T-helper 1 cell treated with Interleukin-12 subunit alpha and Interleukin-12 subunit beta and Interleukin-4 antibody, amounts not matched to agents 30 μg/mL and 1 μg/mL, for 36 hours (primary cell): ENCODE results near the gene EML1.
A peak's percentile ranks its signal among the peaks of the same experiment; 100 is the strongest.
"Not testable (repeated sequence)": the region's sequence is repeated elsewhere in the genome, so short reads cannot be mapped to it uniquely, and the experiment has no call there.

Experiments
- H3K27ac Mint-ChIP-seq: one replicate; pipeline ENCODE4 v1.8.0; 2021; ENCODE audit warnings: mild to moderate bottlenecking, mixed read lengths
- H3K27me3 Mint-ChIP-seq: one replicate; pipeline ENCODE4 v1.8.0; 2021; ENCODE audit warnings: low read depth, mixed read lengths
- H3K36me3 Mint-ChIP-seq: one replicate; pipeline ENCODE4 v1.8.0; 2021; ENCODE audit warnings: low read depth, mixed read lengths
- H3K4me1 Mint-ChIP-seq: one replicate; pipeline ENCODE4 v1.8.0; 2021; ENCODE audit warnings: low read depth, mixed read lengths
- H3K4me3 Mint-ChIP-seq: one replicate; pipeline ENCODE4 v1.8.0; 2021; ENCODE audit warnings: mild to moderate bottlenecking, moderate library complexity, mixed read lengths
- H3K9me3 Mint-ChIP-seq: one replicate; pipeline ENCODE4 v1.8.0; 2021; ENCODE audit warnings: mixed read lengths

EML1 gene

DNA sequence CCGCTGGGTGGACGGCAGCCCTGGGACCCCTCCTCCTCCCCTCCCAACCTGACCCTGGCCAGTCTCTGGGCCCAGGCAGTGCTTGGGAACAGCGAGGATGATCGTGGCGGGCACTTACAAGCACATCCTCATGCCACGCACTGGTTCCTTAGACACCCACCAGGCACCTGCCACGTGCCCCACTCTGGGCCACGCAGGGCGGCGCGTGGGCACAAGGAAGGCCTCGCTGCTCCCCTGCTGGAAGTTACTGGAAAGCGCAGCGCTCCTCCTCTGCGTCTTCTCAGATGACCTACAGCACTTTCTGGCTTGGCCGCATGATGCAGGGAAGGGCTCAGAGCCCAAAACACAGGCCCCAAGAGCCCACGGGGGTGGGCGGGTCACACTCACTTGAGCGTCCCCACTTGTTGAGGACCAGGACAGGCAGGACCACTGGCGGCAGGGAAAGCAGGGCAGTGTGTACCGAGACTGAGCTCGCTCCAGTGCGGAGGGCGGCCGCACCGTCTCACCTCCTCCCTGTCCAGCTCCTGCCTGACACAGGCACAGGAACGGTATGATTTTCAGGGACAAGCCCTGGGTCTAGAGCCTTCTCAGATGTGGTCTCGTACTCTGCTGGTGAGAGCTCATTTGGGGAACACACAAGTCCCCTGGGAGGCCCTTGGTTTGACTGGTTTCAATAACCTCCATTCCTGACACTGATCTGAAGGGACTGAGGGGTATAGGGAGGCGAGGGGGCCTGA lies 143.7 kb downstream of the EML1 start:
- H3K4me1 Mint-ChIP-seq: no peaks in the 10 kb centered on the region
- no peak overlapping the region for H3K4me3 Mint-ChIP-seq
- no peaks in the 10 kb centered on the region for H3K9me3 Mint-ChIP-seq
- H3K27me3 Mint-ChIP-seq: no peaks in the 10 kb centered on the region
- no peaks in the 10 kb centered on the region for H3K36me3 Mint-ChIP-seq
- no peak overlapping the region for H3K27ac Mint-ChIP-seq

DNA sequence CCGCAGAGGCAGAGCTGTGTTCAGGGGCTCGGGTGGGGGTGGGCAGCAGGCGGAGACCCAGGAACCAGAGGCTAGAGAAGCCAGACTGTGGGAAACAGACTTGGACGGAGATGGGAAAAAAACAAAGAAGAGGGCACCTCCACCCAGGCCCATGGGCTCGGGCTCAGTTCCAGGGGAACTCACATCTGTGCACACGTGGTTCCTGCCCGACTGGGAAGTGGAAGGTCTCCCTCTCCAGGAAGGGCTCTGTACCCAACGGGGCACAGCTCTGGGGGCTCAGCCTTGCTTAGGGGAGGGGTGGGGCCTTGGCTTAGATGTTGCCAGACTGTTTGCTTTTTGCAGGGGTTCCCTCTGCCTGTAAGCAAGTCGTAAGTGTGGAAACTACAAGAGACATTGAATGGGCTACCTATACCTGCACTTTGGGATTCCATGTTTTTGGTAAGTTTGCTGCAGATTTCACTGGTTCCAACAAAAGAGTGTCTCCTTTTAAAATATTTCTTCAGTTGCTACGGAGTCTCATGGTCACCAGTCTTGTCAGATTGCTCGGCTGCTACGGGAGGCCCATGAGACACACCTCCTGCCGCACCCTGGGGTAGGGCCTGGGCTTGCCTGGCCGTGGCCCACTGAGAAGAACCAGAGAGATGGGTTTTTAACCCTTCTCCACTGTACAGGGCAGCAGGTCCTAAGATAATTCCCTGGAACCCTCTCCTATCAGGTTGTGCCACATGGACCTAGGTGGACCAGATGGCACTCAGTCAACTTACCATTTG lies 144.4 kb downstream of the EML1 start:
- H3K36me3 Mint-ChIP-seq: no peaks in the 10 kb centered on the region
- no peaks in the 10 kb centered on the region for H3K9me3 Mint-ChIP-seq
- H3K27ac Mint-ChIP-seq: no peak overlapping the region
- H3K4me3 Mint-ChIP-seq: no peak overlapping the region
- H3K4me1 Mint-ChIP-seq: no peaks in the 10 kb centered on the region
- no peaks in the 10 kb centered on the region for H3K27me3 Mint-ChIP-seq

DNA sequence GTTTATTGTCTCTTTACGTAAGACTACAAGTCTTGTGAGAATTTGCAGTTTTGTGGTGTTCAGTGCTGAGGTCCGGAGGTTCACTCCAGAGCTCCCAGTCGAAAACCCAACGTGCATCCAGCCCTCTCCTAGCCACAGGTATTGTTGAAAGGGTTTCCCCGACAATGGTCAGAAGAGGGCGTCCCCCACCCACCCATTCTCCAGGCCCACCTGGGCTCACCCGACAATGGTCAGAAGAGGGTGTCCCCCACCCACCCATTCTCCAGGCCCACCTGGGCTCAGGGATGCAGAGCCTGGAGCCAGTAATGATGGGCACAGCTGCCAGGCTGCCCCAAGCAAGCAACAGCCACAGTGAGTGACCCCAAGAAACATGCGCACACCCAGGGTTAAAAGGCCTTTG lies 145.2 kb downstream of the EML1 start:
- H3K27ac Mint-ChIP-seq: no peak overlapping the region
- H3K9me3 Mint-ChIP-seq: no peaks in the 10 kb centered on the region
- H3K36me3 Mint-ChIP-seq: no peaks in the 10 kb centered on the region
- no peak overlapping the region for H3K4me3 Mint-ChIP-seq
- no peaks in the 10 kb centered on the region for H3K4me1 Mint-ChIP-seq
- no peaks in the 10 kb centered on the region for H3K27me3 Mint-ChIP-seq

DNA sequence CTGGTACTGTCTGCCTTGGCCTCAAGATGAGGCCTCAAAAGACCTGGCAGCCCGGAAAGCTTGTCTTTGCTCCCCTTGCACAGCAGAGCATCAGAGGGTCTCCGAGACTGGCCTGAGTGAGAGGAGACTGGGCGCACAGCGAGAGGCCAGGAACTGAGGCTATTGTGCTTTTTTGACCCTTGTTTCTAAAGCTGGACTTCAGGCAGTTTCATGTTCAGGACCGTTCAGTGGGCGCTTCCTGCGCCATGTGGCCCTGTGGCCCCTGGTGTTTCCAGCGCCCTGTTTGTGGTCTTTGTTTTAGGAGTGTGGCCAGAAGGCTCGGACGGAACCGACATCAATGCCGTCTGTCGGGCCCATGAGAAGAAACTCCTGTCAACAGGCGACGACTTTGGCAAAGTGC lies 145.7 kb downstream of the EML1 start:
- no peaks in the 10 kb centered on the region for H3K27me3 Mint-ChIP-seq
- no peaks in the 10 kb centered on the region for H3K4me1 Mint-ChIP-seq
- H3K27ac Mint-ChIP-seq: no peak overlapping the region
- no peak overlapping the region for H3K4me3 Mint-ChIP-seq
- no peaks in the 10 kb centered on the region for H3K36me3 Mint-ChIP-seq
- no peaks in the 10 kb centered on the region for H3K9me3 Mint-ChIP-seq

DNA sequence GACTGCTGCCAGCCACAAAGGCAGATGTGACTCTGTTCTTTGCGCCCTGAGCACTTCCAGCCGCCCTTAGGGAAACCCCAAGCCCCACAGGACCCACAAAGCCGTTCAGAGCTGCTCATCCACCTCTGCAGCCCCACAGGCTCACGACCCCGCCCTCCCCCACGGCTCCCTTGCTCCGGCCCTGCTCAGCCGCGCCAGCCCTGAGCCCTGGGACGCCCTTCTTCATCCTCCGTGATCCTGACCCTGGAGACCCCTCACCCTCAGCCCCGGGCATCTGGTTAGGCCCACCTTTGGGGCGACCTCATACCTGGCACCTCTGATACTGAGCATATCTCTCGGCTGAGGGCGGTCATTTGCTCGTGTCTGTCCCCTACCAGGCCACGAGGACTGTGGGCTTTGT lies 146.2 kb downstream of the EML1 start:
- no peak overlapping the region for H3K27ac Mint-ChIP-seq
- H3K4me1 Mint-ChIP-seq: no peaks in the 10 kb centered on the region
- H3K9me3 Mint-ChIP-seq: no peaks in the 10 kb centered on the region
- H3K4me3 Mint-ChIP-seq: no peak overlapping the region
- no peaks in the 10 kb centered on the region for H3K27me3 Mint-ChIP-seq
- H3K36me3 Mint-ChIP-seq: no peaks in the 10 kb centered on the region

DNA sequence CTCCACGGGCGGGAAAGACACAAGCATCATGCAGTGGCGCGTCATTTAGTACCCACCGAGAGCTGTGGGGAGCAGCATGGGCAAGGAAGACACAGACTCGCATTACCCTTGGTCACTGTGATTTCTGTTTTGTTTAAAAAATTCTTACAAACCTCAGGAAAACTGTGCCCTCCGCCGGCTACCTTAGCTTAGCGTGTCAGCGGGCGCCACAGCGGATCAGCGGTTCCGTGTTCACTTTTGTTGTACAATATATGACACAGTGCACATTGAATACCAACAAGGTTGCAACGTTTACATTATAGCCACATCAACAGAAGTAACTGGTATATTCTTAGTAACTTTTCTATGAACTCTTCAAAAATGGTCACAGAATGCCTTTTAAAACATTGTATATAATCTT lies 146.9 kb downstream of the EML1 start:
- H3K36me3 Mint-ChIP-seq: no peaks in the 10 kb centered on the region
- no peaks in the 10 kb centered on the region for H3K27me3 Mint-ChIP-seq
- no peak overlapping the region for H3K27ac Mint-ChIP-seq
- no peak overlapping the region for H3K4me3 Mint-ChIP-seq
- H3K9me3 Mint-ChIP-seq: no peaks in the 10 kb centered on the region
- no peaks in the 10 kb centered on the region for H3K4me1 Mint-ChIP-seq

DNA sequence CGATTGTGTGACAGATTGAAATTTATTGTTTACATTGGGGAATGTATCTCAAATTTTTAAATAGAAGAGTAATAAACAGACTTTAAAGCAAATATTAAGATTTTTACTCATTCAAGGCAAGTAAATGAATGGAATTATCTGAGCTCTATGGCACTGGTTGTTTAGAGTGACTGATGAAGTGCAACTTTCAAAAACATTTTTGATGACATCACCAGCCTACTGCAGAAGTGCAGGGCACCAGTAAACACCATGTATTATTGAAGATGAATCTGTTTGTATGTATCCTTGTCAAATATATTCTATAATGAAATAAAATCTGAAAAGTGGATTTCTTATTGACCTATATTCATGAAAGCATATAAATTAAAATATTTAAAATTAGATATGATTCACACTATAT lies 148.0 kb downstream of the EML1 start:
- Mint-ChIP-seq H3K36me3 (no peaks in the 10 kb centered on the region), H3K27me3 (no peaks in the 10 kb centered on the region), H3K4me1 (no peaks in the 10 kb centered on the region), H3K27ac (no peak overlapping the region), H3K4me3 (no peak overlapping the region), H3K9me3 (no peaks in the 10 kb centered on the region)

DNA sequence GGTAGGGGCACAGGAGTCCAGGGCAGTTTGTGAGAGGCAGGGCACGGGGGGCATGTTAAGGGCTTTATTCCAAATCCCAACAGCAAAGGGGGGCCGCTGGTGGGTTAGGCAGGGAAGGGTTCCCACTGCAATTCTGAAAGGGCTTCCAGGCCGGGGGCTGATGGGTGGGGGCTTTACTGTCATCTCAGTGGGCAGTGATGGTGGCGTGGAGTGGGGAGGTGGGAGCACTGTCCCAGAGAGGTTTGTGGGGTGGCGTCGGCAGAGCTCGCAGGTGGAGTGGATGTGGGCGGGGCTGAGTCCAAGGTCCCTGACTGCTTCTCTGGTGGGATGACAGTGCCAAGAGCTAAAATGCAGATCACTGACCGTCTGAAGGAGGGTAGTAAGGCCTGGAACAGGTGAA lies 150.4 kb downstream of the EML1 start:
- Mint-ChIP-seq H3K27ac (no peak overlapping the region), H3K27me3 (peaks cover 7% of the 10 kb centered on the region), H3K36me3 (no peaks in the 10 kb centered on the region), H3K9me3 (no peaks in the 10 kb centered on the region), H3K4me3 (no peak overlapping the region), H3K4me1 (peaks cover 3% of the 10 kb centered on the region)

DNA sequence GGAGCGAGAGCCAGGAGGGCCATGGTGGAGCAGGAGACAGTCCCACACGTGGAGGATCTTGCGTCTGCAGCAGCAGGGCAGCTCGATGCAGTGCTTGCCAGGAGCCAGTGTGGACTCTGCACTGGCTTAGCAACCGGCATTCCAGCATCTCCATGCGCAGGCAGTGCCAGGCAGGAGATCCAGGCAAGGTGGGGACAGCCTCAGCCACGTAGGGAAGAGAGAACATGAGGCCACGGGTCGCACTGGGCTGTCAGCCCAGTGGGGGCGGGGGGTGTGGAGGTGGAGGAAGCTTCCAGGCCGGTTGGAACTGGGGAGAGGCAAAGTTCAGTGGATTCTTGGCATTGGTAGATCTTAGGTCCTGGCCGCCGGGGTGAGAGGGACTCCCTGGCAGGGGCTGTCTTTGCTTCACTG lies 151.0 kb downstream of the EML1 start:
- Mint-ChIP-seq H3K36me3 (no peaks in the 10 kb centered on the region), H3K27me3 (peaks cover 7% of the 10 kb centered on the region), H3K27ac (no peak overlapping the region), H3K9me3 (no peaks in the 10 kb centered on the region), H3K4me3 (no peak overlapping the region), H3K4me1 (peaks cover 3% of the 10 kb centered on the region)

DNA sequence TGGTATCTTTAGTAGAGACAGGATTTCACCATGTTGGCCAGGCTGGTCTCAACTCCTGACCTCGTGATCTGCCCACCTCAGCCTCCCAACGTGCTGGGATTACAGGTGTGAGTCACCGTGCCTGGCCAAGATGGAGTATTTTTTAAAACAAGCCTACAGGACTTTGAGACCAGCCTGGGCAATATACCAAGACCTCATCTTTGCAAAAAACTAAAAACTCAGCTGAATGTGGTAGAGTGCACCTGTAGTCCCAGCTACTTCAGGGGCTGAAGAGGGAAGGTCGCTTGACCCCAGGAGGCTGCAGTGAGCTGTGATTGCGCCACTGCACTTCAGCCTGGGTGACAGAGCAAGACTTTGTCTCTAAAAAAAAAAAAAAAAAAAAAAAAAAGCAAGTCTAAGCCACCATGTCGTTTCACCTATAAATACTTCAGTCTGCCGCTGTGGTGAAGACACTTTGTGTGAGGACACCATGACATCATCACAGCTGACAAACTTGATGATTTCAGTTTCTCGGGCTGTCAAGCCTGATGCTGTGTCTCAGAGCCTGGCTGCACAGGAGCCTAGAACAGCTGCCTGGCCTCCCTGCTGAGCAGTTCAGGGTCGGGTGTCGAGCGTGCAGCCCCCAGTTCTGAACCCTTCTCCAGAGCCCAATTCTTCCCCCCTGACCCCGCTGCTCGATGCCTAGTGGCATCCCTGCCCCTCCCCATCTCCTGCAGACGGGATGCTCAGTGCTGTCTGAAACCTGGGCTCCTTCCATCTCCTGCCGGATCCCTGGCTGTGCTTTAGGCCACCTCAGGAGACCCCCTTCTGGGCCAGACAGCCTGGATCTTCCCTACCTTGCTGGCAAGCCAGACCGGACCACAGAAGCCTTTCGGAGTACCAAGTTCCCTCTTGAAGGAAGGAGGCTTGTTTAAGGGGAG lies 152.8 kb downstream of the EML1 start:
- H3K27ac Mint-ChIP-seq: no peak overlapping the region
- no peak overlapping the region for H3K4me3 Mint-ChIP-seq
- peaks cover 7% of the 10 kb centered on the region for H3K27me3 Mint-ChIP-seq
- no peaks in the 10 kb centered on the region for H3K9me3 Mint-ChIP-seq
- H3K4me1 Mint-ChIP-seq: peaks cover 3% of the 10 kb centered on the region
- H3K36me3 Mint-ChIP-seq: no peaks in the 10 kb centered on the region

DNA sequence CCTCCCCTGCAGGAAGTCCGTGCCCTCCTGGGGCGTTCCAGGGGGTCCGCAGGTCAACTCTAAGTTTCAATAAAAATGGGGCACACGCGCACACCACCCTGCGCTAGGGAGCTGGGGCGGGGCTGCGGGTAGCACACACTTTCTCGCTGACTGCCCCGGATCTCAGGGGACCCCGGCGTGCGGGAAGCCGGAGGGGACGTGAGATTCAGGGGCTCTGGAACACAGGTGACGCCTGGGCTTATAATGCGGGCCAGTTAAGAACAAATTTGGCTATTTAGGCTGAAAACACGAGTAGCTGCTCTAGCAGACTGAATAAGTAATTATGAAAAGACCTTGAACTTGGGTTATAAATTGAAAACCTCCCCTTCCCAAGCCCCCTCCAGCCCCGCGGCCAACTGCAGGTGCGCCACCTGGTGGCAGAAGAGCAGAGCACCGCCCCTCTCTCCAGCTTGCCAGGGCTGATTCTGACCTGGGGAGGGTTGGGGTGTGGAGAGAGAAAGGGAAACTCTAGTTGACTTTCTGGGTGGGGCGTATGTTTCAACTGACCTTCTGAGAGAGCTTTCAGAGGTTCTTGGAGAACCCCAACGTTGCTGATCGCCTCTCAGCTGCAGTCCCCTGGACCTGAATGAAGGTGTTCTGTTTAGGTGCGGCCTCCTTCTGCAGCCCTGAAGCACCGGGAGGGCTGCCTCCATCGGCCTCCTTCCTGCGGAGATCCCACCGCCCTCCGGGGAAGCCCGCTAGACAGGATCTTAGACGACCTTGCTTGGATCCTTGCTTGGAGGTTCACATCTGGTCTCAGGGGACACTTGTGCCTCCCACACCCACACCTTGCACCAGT lies 153.7 kb downstream of the EML1 start:
- H3K36me3 Mint-ChIP-seq: no peaks in the 10 kb centered on the region
- H3K27me3 Mint-ChIP-seq: peaks cover 7% of the 10 kb centered on the region
- peaks cover 3% of the 10 kb centered on the region for H3K4me1 Mint-ChIP-seq
- peak overlapping the region; percentile 53 for H3K4me3 Mint-ChIP-seq
- H3K9me3 Mint-ChIP-seq: no peaks in the 10 kb centered on the region
- no peak overlapping the region for H3K27ac Mint-ChIP-seq

DNA sequence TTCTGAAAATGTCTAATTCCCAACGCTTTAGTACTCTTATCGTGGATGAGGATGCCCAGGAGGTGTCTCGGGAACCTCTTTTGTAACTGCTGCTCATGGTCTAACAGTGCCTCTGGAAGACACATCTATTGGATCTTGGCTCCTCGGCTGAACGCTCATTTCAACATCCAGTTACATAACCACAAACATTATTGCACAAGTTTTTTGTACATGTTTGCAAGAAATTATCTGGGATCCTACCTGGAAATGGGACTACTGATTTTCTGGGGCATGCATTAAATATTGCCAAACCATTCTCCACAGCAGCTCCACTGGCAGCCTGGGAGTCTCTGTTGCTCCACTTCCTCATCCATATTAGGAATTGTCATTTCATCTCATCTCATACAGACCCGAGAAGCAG lies 154.5 kb downstream of the EML1 start:
- Mint-ChIP-seq H3K27ac (no peak overlapping the region), H3K27me3 (peaks cover 7% of the 10 kb centered on the region), H3K9me3 (peaks cover 1% of the 10 kb centered on the region), H3K4me1 (peaks cover 3% of the 10 kb centered on the region), H3K36me3 (no peaks in the 10 kb centered on the region), H3K4me3 (no peak overlapping the region)

DNA sequence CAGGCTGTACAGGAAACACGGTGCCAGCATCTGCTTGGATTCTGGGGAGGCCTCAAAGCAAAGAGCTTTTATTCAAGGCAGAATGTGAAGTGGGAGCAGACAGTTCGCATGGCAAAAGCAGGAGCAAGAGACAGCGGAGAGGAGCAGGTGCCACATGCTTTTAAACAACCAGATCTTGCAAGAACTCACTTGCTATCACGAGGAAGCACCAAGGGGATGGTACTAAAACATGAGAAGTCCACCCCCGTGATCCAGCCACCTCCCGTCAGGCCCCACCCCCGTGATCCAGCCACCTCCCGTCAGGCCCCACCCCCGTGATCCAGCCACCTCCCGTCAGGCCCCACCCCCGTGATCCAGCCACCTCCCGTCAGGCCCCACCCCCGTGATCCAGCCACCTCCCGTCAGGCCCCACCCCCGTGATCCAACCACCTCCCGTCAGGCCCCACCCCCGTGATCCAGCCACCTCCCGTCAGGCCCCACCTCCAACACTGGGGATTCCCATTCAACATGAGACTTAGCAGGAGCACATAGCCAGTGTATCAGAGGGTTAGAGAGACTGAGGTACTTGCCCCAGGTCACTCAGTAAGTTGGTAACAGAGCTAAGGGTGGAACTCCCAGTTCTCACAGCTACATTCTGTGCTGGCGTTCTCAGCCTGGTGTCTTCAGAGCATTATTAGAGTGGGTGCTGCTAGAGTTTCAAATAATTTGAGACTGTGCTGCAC lies 156.0 kb downstream of the EML1 start:
- not testable (repeated sequence) for H3K4me3 Mint-ChIP-seq, H3K36me3 Mint-ChIP-seq, H3K9me3 Mint-ChIP-seq, H3K4me1 Mint-ChIP-seq, H3K27ac Mint-ChIP-seq
- H3K27me3 Mint-ChIP-seq: peaks cover 11% of the 10 kb centered on the region
